ENCODE measurements around the gene UBAP2. TPM values are rescaled to one million over a fixed set of nuclear protein-coding genes. Genes with fewer than 3 reads are reported as not detected.

The UBAP2 gene
- total RNA-seq, 1 experiment from 2014 or later, result 60.8 TPM

- peaks cover 3% of the 10 kb centered on the region for H3K79me1 ChIP-seq (ENCODE audit: insufficient read depth, low read depth, low read length, poor library complexity, severe bottlenecking)
- H3K9me3 ChIP-seq (ENCODE audit: control insufficient read depth, low read depth, low read length), result no peaks in the 10 kb centered on the region
- Mint-ChIP-seq H3K9me3 (no peaks in the 10 kb centered on the region), H3K36me3 (ENCODE audit: insufficient read depth in 1 of 3, low read depth in 3 of 3) (no peaks in the 10 kb centered on the region), H3K4me3 (no peak overlapping the region), H3K4me1 (peaks cover 36 to 39% of the 10 kb centered on the region in 2 experiments), H3K27me3 (ENCODE audit: low read depth) (no peaks in the 10 kb centered on the region), H3K27ac (no peak overlapping the region)
- H4K20me1 ChIP-seq (ENCODE audit: control insufficient read depth, insufficient read depth, insufficient read length), result no peaks in the 10 kb centered on the region
- H2AFZ ChIP-seq (ENCODE audit: low read length), result no peak overlapping the region
- H2BK12ac ChIP-seq (ENCODE audit: insufficient read length, low read depth, low read length), result no peak overlapping the region
- H3K18ac ChIP-seq (ENCODE audit: insufficient read length, low read depth, low read length), result no peak overlapping the region
- no peak overlapping the region for H2BK20ac ChIP-seq (ENCODE audit: low read depth, low read length, poor library complexity, severe bottlenecking)
- H3K9ac ChIP-seq (ENCODE audit: extremely low read depth, insufficient read length, low read length), result no peak overlapping the region
- no peak overlapping the region for H3K23ac ChIP-seq (ENCODE audit: insufficient read length, low read depth, low read length)
- no peak overlapping the region for H4K91ac ChIP-seq (ENCODE audit: insufficient read length, low read depth, low read length)
- TF ChIP-seq CTCF (conservative IDR thresholded peaks at IDR 0.05), result no peak
- H2BK5ac ChIP-seq (ENCODE audit: insufficient read length, low read length), result no peak overlapping the region
- H3K4me1 ChIP-seq (ENCODE audit: insufficient read depth, low read length), result no peaks in the 10 kb centered on the region; the same call in 1 of the 2 replicates
- no peak overlapping the region for H3K56ac ChIP-seq (ENCODE audit: insufficient read length, low read depth, low read length)
- no peak overlapping the region for H3T11ph ChIP-seq (ENCODE audit: low read length)
- H3K14ac ChIP-seq (ENCODE audit: insufficient read depth, low read length), result no peak overlapping the region
- no peak overlapping the region for H3K27ac ChIP-seq (ENCODE audit: insufficient read length, low read depth, low read length)
- no peak for DNase-seq
- no peak overlapping the region for H2BK120ac ChIP-seq (ENCODE audit: low read depth, low read length, poor library complexity, severe bottlenecking)
- no peak overlapping the region for H3K4me2 ChIP-seq (ENCODE audit: insufficient read depth, insufficient read length, low read length)
- H3K4ac ChIP-seq (ENCODE audit: low read depth, low read length), result no peak overlapping the region
- no peaks in the 10 kb centered on the region for H3K23me2 ChIP-seq (ENCODE audit: insufficient read length, low read depth, low read length, poor library complexity, severe bottlenecking)
- H2BK15ac ChIP-seq (ENCODE audit: low read depth, low read length), result no peak overlapping the region
- no peak overlapping the region for H4K8ac ChIP-seq (replicated peaks; ENCODE audit: insufficient read length, low read depth, low read length)
- no peaks in the 10 kb centered on the region for H3K27me3 ChIP-seq (ENCODE audit: insufficient read depth, low read length)
- no peak overlapping the region for H4K5ac ChIP-seq (ENCODE audit: insufficient read length, low read depth, low read length)
- no CpG with 5 or more reads among the region's 1 CpG for WGBS (ENCODE audit: extremely low coverage, insufficient read length, low lambda C conversion rate)
- H2AK5ac ChIP-seq (ENCODE audit: insufficient read length, low read length), result no peak overlapping the region
- H3K79me2 ChIP-seq (ENCODE audit: insufficient read depth, low read length), result peaks cover 5% of the 10 kb centered on the region; the same call in 1 of the 2 replicates
Measured at GRCh38 chr9:33881635-33882034, 167.1 kb downstream of the UBAP2 start.

Data from H9 (cell line).